Forelimb muscle (tissue), 1 donor: ENCODE measurements around the gene ATRAID. TPM values are rescaled to one million over a fixed set of nuclear protein-coding genes. Genes with fewer than 3 reads are reported as not detected.
"Not testable (repeated sequence)": the region's sequence is repeated elsewhere in the genome, so short reads cannot be mapped to it uniquely, and the experiment has no call there.

Experiments used
- DNase-seq: peaks from one replicate; pipeline ENCODE4 v3.0.0-alpha.2; 2013; ENCODE audit warnings: low read depth
- polyA plus RNA-seq: library from polyadenylated mRNA; unstranded; fragments of 120-200 nt; gene quantifications from one replicate; pipeline ENCODE4 v1.2.1, GENCODE V29; 2013; ENCODE audit not compliant: insufficient read length

ATRAID gene, protein sequence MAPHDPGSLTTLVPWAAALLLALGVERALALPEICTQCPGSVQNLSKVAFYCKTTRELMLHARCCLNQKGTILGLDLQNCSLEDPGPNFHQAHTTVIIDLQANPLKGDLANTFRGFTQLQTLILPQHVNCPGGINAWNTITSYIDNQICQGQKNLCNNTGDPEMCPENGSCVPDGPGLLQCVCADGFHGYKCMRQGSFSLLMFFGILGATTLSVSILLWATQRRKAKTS
- 85.3 TPM for polyA plus RNA-seq

DNA sequence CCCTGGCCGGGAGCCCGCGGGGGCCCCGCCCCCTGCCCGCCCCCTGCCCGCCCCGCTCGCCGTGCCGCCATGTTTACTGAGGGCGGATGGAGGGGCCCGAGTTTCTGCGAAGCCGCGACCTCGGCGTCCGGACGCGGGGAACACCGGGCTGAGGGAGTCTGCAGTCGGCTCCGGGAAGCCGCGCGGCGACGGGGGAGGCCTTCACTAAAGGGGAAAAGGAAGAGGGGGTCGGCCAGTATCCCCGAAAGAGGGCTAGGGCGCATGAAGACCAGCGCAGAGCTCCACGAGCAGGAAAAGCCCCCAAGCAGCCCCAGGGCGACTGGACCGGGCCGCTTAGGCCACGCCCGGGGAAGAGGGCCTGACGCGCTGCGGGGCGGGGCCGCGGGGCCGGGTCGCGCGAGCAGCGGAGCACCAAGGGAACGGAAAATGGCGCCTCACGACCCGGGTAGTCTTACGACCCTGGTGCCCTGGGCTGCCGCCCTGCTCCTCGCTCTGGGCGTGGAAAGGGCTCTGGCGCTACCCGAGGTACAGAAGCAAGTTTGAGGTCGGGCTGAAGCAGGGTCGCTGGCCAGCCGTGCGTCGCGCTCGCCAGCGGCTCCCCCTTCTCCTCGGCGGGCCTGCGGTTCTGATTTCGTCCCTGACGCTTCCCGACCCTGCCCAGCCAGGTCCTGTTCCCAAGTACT is at the start of gene ATRAID, which contains the start of gene SLC5A6:
TSS of gene ATRAID (plus strand) at position 99 of the 683 bp plus-strand sequence. CDS start at position 427, 328 bp downstream.
TSS of gene SLC5A6 (minus strand) at position 326 of the 683 bp plus-strand sequence. CDS start 4,618 bp downstream, outside the sequence.
- peak; percentile 70 for DNase-seq

DNA sequence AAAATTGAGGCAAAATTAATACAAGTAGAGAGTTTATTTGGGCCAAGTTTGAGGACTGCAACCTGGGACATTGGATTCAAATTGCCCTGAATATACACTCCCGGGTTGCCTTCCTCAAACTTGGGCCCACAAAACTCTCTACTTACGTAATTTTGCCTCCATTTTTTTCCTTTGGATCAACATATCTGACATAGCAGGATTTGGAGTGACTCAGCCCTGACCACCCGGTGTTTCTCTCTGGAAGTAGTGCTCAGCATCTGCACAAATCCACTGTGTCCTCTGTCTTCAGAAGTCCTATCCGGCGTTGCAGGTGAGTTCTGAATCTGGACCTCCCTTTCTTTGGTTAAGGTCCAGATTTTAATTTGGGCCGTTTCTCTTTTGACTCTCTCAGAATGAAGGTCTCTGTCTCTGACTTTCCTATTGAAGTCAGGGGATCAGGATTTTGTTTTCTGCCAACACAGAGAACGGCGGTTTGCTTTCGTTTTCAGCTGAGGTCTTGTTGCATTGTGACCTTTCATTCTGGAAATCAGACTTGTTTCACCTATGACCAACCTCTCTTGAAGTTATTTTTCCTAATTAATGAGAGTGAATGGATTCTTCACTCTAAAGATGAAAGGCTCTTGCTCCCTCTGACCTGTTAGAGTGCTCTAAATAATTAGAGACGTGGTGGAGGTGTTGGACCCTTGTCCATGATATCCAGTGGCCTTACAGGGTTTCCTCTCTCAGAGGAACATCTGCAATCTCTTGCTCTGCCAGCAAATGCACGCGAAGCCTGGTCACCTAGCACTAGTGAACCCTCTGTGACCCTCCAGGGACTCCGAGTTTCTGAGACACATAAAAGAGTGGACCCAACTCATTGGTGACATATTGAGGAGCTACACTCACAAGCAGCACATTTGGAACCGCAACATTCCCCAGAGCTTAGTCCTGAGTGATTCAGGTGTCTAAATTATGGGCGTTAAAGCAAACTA is 49.4 kb upstream of the ATRAID start:
- DNase-seq, result no peak

DNA sequence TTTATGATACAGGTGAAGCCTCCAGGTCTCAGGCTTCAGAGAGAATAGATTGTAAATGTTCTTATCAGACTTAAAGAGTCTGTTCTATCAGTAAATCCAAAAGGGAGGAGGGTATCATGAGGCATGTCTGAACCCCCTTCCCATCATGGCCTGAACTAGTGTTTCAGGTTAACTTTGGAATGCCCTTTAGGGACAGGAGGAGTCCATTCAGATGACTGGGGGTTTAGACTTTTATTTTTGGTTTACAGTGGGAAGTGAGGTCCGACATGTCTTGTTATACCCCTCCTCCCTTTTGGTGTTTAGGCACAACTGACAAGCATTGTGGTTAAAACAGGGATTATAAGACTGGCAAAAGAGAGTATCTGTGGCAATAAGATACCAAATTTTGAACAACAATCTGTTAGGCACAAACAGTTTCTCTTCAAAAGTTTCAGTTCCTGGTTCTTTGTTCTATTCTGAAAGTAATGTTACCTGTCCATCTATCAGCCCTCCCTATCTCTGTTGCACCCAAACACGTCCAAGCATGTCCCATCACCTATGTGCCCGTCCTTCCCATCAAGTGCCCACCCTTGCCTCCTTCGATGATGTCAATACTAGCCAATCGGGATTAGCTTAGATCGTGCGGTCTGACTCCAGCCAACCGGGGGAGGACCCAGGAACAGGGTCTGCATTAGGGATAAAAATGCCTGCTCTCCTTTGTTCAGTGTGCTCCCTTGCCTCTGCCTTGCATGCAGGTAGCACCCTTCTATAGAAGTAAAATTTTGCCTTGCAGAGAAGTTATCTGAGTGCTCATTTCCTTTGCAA is 46.7 kb upstream of the ATRAID start:
- DNase-seq, result no peak

DNA sequence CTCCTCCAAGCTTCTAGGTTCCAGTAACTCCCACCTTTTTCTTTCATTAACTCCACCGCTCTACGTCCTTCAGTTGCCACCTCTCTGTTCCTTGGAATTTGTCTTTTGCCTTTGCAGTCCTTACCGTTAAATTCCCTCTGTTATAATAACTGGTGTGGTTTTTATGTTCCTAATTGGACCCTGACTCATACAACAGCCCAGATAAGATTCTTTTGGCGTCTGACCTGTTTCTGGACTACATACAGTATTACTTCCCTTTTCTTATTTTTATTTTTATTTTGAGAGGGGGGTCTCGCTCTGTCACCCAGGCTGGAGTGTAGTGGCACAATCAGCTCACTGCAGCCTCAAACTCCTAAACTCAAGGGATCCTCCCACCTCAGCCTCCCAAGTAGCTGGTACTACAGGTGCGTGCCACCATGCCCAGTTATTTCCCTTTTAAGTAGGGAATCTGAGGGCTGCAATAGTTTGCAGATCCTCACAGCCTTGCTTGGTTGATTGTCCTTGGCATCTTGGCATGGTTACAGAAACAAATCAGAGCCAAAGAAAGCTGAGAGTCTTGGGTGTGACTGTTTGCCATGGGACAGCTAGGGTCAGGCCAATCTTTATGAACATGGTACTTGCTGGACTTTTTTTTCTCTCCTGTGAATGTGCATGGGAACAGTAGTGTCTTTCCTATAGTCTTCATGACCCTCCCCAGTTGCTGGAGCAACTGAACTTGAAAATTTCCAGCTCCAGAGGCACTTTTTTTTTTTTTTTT is 41.1 kb upstream of the ATRAID start:
- no peak for DNase-seq

DNA sequence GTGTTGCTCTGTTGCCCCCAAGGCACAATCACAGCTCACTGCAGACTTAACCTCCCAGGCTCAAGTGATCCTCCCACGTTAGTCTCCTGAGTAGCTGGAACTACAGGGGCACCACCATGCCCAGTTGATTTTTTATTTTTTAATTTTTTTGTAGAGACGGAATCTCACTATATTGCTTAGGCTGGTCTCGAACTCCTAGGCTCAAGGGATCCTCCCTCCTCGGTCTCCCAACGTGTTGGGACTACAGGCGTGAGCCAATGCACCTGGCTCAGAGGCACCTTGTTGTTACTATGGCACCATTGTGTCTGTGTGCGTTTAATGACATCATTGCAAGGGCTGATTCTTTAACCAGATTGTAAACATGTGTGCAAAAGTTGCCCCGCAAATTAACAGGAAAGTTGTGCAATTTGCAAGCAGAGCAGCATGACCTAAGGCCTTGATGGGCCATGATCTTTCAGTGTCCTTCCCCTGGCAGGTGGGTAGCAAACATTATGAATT is 40.4 kb upstream of the ATRAID start:
- no peak for DNase-seq

DNA sequence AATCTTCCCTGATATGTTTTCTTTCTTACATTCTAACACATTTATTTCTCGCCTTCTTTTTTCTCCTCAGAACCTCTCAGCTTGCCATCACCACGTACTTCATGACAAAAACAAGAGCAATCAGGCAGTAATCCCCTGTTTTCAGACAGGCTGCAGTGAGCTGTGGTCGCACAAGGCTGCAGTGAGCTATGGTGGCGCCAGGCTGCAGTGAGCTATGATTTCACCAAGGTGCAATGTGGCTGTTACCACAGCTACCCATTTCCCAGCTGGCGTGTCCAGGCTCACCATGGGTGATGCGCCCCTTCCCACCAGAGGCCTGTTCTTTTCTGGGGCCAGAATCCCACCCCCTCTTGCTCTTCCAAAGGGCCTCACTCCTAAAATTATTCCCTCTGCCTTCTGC is 37.2 kb upstream of the ATRAID start:
- no peak for DNase-seq

DNA sequence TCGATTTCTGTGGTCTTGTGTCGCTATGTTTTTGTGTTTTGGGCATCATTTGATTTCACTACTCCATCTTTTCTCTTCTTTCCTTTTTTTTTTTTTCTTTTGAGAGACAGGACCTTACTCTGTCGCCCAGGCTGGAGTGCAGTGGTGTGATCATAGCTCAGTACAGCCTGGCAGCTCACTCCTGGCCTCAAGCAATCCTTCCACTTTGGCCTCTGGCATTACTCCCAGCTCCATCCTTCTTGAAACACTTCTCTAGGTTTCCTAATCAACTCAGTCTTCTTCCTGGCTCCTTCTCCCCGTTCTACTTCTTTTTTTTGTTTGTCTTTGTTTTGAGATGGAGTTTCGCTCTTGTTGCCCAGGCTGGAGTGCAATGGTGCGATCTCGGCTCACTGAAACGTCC is 36.5 kb upstream of the ATRAID start:
- DNase-seq, result no peak

DNA sequence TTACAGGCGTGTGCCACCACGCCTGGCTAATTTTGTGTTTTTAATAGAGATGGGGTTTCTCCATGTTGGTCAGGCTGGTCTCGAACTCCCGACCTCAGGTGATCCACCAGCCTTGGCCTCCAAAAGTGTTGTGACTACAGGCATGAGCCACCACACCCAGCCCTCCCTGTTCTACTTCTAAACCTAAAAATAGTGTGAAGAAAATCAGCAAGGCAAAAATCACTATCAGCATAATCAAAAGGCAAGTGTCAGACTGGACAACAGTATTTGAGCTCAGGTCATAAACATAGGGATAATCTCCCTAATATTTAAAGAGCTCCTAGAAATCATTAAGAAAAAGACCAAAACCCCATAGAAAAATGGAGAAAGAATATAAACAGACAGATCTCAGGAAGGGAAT is 36.1 kb upstream of the ATRAID start:
- DNase-seq, result not testable (repeated sequence)

DNA sequence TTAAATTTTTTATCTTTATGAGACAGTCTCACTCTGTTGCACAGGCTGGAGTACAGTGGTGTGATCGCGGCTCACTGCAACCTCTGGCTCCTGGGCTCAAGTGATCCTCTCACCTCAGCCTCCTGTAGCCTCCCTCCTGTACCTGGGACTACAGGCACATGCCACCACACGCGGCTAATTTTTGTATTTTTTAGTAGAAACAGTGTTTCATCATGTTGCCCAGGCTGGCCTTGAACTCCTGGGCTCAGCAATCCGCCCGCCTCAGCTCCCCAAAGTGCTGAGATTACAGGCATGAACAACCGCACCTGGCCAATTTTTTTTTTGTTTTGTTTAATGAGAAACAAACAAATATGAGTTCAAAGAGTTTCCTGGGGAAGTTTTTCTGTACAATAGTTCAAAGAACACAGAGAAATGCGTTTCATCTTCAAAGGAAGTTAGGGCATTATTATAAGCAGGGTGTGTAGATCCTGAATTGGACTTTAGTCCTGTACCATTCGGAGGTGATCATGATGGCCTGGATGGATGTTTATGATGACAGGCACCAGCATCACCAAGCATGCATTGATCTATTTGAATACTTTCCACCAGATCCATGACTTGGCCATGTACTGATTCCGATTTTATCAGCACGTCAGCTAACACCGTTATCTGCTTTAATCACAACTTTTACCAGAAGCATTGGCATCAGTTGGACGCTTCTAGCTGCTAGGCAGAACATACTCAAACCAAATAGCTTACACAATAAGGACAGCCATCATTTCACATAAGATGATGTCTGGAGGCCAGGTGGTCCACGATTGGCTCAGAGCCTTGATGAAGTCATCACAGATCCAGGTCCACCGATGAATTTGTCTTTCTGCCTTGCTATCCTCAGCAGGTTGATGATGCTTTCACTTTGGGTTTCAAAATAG is 34.1 kb upstream of the ATRAID start:
- DNase-seq, result no peak

DNA sequence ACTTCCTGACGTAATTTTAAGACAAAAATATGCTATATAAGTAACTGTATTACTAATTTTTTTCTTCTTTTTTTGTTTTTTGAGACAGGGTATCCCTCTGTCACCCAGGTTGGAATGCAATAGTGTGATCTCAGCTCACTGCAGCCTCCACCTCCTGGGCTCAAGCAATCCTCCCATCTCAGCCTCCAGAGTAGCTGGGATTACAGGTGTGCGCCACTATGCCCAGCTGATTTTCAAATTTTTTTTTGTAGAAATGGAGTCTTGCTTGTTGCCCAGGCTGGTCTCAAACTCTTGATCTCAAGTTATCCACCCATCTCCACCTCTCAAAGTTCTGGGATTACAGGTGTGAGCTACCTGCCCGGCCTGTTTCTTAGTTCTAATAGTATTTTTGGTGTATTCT is 33.4 kb upstream of the ATRAID start:
- DNase-seq, result no peak

DNA sequence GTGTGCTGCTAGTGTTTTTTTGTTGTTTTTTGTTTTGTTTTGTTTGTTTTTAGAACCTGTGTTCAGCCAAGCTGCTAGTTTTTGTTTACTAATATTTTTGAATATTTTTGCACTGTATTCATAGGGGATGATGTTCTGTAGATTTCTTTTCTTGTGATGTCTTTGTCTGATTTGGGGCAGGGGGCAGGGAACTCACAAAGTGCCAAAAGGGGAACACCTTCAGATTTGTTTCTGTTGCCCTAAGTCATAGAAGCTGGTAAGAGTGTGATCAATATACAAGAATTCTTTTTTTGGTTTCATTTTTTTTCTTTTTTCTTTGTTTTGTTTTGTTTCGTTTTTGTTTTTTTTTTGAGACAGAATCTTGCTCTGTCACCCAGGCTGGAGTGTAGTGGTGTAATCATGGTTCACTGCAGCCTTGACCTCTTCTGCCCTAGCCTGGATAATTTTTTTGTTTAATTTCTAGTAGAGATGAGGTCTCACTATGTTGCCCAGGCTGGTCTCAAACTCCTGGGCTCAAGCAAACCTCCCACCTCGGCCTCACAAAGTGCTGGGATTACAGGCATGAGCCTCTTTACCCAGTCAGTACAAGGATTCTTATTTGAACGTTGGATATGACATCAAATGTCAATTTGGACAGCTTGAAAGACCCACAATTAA is 32.4 kb upstream of the ATRAID start:
- no peak for DNase-seq

DNA sequence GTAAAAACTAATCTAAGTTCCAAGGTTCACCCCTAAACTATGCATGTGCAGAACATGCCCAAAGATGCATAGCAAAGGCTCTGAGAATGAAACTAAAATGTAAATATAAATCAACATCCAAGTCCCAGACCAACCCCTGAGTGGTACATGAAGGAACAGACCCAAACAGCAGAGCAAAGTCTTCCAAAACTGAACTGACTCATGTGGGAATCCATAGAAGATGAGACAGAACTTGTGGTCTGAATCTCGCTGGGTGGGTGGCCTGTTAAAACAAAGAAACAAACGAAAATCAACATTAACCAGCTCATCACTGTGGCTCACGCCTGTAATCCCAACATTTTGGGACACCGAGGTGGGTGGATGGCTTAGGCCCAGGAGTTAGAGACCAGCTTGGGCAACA is 29.5 kb upstream of the ATRAID start:
- DNase-seq, result no peak

DNA sequence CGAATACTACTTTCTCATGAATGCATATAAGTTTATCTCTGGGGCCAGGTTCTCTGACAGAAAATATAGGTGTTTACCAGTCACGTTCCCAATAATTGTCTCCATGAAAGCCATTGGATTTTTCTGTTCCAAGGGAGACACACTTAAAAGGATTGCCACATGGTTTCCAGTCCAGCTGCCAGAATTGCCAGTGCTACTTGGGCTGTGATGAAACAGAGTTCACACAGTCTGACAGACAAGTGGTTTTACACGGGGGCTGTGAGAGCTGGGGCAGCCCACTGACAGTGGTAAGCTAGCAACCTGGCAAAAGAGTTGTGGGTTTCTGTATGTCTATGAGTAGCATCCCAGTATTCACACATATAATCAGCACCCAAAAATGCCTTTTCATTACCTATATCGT is 27.7 kb upstream of the ATRAID start:
- DNase-seq, result no peak

DNA sequence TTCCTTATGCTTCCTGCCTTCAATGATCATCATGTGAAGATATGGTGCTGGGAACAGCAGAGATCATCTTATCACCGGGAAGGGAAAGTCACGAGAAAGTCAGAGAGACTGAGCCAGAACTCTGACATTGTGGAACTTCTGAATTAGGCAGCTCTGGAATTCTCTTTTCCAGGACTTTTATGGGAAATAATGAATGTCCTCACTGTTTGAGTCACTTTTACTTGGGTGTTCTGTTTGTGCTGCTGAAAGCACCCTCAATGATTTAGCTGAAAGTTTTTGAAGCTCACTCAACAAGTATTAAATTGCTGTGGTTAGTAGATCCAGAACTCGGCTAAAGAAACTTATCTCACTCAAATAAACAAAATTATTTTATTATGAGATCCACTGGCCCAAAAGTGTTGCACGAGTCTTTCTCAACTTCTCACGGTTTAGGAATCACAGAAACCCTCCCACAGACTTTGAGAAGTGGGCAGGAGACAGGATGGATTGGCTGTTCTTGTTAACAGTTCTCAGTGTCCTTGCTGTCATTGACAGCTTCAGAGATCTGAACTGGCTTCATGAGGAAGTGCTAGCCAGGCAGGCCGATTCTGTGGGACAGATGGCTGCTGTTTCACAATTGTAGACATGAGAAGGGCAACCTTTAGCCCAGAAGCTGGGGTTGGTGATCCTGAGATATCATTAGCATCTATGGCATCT is 26.4 kb upstream of the ATRAID start:
- no peak for DNase-seq

DNA sequence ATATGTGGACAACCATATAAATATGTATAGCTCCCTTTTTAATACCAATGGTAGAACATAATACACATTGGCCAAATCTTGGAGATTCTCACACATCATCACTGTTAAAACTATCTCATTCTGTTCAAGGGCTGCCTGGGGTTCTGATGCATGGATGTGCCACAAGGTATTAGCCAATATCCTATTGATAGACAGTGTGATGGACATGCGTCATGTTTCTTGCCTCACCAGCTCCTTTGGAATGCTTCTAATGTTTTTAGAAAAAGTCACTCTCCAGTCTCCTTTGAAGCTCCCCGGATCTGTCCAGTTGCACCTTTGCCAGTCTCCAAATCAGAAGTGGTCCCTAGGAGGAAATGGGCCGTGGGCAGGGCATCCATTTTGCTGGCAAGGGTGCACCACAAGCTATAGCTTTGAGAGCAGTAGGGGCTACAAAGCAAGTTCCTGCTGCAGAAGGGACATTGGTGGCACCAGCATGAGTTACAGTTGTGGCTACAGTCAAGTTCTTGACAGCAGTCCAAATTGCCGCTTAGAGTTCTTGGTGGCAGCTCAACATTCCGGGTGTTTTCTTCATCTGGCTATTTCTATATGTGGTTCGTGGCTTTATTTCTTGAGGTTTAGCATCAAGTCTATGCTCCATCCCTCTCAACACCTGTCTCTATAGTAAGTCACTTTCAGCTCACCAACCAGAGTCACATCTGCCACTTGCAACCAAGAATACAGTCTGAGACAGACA is 25.1 kb upstream of the ATRAID start:
- DNase-seq, result no peak

DNA sequence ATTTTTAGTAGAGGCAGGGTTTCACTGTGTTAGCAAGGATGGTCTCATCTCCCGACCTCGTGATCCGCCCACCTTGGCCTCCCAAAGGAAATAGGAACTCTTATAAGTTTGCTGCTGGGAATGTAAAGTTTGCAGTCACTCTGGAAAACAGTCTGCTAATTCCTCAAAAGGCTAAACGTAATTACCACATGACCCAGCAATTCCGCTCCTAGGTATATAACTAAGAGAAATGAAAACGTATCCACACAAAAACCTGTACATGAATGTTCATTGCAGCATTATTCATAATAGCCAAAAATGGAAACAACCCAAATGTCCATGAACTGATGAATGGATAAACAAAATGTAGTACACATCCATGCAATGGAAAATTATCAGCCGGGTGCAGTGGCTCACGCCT is 21.9 kb upstream of the ATRAID start:
- DNase-seq, result no peak

DNA sequence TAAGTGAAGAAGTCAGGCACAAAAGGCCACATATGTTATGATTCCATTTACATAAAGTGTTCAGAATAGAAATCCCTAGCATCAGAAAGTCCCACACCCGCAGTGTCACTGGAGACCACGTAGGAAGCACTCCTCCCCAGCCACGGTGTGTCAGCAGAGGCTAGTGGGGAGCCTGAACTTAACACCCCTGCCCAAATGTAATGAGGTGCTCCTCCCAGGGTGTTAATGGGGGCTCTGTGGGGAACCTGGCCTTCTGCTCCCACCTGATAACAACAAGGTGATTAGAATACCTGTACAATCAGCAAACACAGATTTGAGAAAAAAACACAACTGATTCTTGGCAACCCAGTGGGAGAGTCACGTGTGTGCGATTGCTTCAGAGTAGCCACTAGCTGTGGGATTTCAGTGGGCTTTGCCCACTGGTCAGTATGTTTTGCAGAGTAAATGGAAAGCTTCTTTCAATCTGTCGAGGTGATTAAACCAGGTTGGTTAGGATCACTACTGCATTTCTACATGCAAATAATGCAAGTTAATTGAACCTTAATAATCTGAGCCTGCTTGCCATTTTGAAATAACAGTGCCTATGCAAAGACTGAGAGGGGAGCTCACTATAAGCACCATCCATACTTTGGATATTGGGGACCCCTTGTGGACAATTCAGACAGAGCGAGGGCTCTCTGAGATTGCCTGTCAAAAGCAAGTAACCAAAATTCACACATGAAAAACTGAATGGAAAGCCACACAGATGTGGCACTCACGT is 20.6 kb upstream of the ATRAID start:
- DNase-seq, result no peak
